ENCODE results near the gene MEF2D.
A peak's percentile ranks its signal among the peaks of the same experiment; 100 is the strongest.

MEF2D gene

GRCh38 chr1:156480411-156481192 lies 20.0 kb downstream of the MEF2D start:
- DNase-seq (ENCODE audit: extremely low read depth, low read depth): no peak
- peak; percentile 56 for TF ChIP-seq CTCF (IDR thresholded peaks at IDR 0.05; ENCODE audit: low read depth, low read length)

- TF ChIP-seq CTCF (IDR thresholded peaks at IDR 0.05; ENCODE audit: low read depth, low read length): peak; percentile 2; the same call in 1 of the 2 replicates
- no peak for DNase-seq (ENCODE audit: extremely low read depth, low read depth)
Observed at GRCh38 chr1:156480016-156480370, 20.6 kb downstream of the MEF2D start.

GRCh38 chr1:156479093-156480015 lies 21.2 kb downstream of the MEF2D start:
- no peak for DNase-seq (ENCODE audit: extremely low read depth, low read depth)
- no peak for TF ChIP-seq CTCF (IDR thresholded peaks at IDR 0.05; ENCODE audit: low read depth, low read length)

GRCh38 chr1:156478250-156478627 lies 22.3 kb downstream of the MEF2D start:
- no peak for TF ChIP-seq CTCF (IDR thresholded peaks at IDR 0.05; ENCODE audit: low read depth, low read length)
- no peak for DNase-seq (ENCODE audit: extremely low read depth, low read depth)

GRCh38 chr1:156477526-156478249 lies 22.9 kb downstream of the MEF2D start:
- TF ChIP-seq CTCF (IDR thresholded peaks at IDR 0.05; ENCODE audit: low read depth, low read length): no peak
- no peak for DNase-seq (ENCODE audit: extremely low read depth, low read depth)

GRCh38 chr1:156476501-156477298 lies 23.9 kb downstream of the MEF2D start:
- peak; percentile 24 for DNase-seq (ENCODE audit: extremely low read depth, low read depth)
- no peak for TF ChIP-seq CTCF (IDR thresholded peaks at IDR 0.05; ENCODE audit: low read depth, low read length)

Data from AG09319 (cell line).